HG02870 (cell line): ENCODE results near the gene DMC1.
"Not testable (repeated sequence)": the region's sequence is repeated elsewhere in the genome, so short reads cannot be mapped to it uniquely, and the experiment has no call there.

ENCODE experiments used
- ATAC-seq: cut with Tn5 transposase; IDR thresholded peaks from one replicate; pipeline ENCODE4 v1.9.1; 2021; ENCODE audit warnings: mild to moderate bottlenecking, moderate library complexity; ENCODE audit not compliant: unreplicated experiment

Gene DMC1, protein sequence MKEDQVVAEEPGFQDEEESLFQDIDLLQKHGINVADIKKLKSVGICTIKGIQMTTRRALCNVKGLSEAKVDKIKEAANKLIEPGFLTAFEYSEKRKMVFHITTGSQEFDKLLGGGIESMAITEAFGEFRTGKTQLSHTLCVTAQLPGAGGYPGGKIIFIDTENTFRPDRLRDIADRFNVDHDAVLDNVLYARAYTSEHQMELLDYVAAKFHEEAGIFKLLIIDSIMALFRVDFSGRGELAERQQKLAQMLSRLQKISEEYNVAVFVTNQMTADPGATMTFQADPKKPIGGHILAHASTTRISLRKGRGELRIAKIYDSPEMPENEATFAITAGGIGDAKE

DNA sequence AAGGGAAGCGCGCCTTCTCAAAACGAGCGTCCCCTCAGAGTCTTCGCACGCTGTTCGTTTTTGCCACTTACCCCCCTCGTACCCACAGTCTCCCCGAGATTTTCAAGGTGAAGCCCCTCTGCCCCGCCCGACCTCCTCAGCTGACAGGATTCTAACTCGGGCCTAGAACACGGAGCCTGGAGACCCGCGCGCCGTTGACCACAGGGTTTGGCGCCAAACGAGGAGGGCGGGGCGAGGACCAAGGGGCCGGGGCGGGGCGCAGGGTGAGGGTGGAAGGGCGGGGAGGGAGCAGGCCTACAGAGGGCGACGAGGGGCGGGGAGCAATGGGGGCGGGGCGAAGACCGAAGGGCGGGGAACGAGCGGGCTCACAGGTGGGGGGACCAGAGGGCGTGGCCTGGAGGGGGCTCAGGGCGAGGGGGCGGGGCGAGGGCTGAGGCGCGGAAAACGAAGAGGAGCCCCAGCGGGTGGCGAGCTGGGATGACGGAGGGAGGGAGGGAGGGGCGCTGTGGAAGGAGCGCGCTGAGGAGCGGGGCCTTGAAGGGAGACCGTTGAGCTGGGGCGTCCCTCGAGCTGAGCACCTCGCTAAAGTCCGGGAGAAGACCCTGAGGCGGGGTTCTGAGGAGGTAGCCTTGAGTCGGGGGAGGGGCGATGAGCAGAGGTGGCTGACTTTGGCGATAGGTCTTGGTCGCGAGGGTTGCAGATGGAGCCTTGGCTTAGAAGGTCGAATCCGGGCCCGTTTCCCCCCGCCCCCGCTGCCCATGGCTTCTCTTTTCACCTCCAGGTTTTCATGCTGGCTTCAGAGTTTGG lies at the start of gene DMC1:
Gene DMC1 (minus strand): TSS at position 212 of the 807 bp plus-strand sequence. CDS start 1,927 bp downstream, outside the sequence.
- ATAC-seq: no peak

DNA sequence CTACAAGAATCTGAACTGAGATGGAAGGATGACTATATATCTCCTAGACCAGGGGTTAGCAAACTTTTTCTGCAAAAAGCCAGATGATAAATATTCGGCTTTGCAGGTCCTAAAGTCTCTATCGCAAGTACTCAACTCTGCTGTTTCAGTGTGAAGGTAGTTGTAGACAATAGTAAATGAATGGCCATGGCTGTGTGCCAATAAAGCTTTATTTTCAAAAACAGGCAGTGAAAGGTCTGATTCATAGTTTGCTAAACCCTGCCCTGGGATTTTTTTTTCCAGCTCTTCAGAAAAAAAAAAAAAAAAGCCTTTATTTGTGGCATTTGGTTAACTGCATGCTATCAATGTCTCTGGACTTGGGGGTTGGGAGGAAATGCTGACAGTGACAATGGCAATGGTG lies 48.7 kb upstream of the DMC1 start:
- ATAC-seq: no peak

DNA sequence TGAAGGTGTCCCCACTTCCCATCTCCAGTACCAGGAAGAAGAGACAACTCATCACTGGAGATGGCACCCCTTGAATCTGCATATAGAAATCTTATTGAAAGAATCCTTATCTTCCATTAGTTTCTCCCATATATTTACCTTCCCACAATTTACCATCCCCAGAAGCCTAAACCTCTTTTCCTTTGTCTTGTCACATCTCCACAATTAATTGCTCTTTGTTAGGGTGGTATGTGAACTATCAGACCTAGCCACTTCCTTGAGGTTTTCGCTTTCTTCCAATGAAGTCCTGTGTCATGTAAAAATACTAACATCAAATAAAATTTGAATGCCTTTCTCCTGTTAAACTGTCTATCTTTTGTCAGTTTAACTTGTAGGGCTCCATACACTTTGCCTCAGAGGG lies 48.3 kb upstream of the DMC1 start:
- ATAC-seq: no peak

DNA sequence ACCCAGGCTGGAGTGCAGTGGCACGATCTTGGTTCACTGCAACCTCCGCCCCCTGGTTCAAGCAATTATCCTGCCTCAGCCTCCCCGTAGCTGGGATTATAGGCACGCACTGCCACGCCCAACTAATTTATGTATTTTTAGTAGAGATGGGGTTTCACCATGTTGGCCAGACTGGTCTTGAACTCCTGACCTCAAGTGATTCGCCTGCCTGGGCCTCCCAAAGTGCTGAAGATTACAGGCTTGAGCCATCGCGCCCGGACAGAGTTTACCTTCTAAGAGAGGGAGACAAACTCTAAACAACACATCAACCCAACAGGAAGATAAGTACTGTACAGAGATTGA lies 45.1 kb upstream of the DMC1 start:
- ATAC-seq: not testable (repeated sequence)

DNA sequence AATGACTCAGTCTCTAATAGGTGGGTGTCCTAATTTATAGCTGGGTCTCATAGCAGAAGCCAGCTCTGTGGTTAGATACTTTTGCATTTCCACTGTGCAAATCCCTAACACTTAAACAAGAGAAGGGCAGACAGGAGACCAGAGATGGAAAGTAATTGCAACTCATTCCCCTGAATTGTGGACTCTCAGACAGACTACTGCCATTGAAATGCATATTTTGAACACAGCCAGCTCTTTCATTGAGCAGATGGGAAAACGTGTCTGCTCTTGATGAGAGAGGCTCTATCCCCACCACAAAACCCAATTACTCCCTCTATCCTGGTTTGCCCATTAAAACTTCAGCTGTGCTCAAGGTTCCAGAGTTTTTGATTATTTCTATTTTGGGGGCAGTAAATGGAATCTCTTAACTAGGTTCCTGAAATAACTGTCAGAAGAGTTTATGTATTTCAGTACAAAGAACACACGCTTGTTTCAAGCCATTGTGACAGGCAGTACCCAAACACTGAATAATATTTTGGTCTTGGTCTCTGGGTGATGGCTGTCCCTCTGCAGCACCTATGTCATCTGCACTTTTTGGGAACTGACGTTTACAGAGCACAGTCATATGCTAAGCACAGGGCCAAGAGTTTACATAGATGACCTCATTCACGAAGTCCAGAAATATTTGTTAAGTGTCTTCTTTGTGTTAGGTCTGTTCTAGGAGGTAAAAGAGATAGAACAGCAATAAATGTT lies 44.5 kb upstream of the DMC1 start:
- no peak for ATAC-seq

DNA sequence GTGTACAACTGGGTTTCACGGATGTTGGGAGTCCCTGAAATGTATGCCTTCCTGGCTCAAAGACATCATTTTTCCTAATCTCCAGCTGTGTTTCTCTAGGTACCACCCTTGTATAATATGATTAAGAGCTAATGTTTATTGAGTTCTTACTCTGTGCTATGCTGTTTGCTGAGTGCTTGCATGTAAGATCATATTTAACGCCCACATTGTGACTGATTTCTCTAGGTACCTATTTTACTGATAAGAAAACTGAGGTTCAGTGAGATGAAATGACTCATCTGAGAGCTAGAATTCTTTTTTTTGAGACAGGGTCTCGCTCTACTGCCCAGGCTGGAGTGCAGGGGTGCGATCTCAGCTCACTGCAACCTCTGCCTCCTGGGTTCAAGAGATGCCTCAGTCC lies 43.6 kb upstream of the DMC1 start:
- no peak for ATAC-seq

DNA sequence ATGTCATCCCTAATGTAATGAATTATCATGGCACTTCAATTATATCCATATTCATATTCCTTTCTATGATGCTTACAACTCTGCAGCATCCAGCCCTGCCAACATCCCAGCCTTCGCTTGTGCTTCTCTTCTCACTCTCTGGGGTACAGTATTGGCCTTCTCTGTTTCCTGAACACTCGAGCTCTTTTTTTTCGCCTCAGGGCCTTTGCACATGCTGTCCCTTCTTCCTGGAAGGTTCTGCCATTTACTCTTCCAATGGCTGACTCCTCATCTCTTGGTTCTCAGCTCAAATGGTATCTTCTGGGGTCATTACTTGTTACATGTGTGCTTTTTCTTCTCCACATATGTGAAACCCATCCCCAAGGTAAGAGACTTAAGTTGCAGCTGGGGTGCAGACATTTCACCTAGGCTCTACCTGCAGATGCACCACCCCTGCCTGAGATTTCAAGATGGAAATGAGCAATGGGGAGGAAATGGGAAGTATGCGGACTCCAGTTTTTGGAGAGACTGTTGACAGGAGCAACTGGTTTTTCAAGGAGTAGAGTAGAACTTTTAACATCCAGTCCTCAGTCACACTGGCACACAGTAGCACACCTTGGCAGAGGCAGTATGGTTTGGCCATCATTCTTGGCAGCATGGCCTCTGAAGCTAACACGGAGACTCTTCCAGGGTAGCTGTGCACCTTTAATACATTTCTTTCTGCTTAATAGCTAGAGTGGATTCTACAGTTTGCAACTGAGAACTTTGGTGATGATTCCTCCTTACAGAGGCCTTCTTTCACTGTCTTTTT lies 42.4 kb upstream of the DMC1 start:
- no peak for ATAC-seq

DNA sequence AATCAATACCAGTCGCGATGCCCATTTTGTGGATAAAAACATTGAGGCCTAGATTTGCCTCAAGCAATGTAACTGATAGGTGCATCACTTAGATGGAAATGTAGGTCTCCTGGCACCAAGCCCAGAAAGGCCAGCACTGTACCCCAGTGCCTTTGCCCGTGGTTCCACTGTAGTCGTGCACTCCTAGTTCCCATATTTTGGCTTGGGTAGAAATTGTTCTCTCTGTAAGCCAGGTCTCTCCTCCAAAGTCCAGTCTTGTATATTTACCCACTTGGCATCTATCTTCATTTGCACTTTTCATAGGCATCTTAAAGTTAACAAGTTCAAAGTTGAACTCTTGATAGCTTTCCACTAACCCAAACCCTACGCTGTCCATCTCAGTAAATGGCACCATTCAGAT lies 41.6 kb upstream of the DMC1 start:
- ATAC-seq: no peak

DNA sequence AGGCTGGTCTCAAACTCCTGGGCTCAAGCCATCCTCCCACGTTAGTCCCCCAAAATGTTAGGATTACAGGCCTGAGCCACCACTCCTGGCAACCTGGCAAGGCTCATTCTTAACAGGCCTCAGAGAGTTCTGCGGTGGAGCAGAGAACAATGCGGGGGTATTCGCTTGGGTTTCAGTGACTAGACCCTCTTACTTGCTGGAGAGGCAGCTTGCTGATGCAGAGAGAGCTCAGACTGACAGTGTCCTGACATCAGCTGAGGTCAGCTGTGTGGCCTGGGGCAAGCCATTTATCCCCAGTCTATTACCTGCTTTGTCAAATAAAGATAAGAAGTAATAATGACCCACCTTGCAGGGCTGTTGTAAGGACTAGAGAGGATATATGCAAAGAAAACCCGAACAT lies 40.3 kb upstream of the DMC1 start:
- no peak for ATAC-seq

DNA sequence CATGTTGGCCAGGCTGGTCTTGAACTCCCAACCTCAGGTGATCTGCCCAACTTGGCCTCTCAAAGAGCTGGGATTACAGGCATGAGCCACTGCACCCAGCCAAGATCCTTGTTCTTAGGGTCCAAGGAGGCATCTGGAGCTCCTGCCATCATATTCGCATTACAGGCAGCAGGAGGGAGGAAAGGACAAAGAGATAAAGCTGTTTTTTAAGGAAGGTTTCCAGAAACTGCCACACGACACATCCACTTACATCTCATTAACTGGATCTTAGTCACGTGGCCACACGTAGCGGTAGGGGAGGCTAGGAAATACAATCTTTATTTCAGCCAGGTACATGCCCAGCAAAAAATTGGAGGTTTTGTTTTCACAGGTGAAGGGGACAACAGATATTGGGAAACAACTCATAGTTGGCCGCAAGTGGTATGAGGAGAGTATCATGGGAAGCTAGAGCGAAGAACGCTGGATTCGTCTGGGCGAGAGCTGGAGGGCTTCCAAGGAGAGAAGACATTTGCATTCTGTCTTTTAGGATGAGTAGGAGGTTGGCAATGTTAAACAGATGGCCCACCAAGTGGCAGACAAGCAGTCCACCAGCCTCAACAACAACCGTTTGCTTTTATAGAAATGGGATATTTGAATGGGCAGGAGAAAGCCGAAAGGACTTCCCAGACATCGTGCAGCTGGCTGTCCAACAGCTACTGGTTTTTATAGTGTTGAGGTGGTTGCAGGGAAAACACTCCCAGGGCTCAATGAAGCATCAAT lies 39.2 kb upstream of the DMC1 start:
- ATAC-seq: no peak

DNA sequence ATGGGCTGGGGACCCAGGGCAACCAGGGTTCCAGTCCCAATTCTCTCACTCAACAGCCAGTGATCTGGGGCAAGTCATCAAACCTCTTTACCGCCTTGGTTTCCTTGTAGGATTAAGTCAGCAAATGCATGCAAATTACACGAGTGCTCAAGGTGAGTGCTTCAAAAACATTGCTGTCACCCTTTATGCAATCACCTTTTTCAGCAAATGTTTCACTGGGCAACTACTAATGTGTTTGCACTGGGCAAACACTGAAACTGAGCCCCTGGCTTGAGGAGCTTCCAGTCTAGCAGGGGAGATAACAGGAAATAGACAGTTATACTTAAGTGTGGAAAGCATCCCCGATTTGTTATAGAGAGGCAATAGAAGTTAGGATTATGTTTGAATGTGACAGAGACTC lies 37.7 kb upstream of the DMC1 start:
- ATAC-seq: no peak

DNA sequence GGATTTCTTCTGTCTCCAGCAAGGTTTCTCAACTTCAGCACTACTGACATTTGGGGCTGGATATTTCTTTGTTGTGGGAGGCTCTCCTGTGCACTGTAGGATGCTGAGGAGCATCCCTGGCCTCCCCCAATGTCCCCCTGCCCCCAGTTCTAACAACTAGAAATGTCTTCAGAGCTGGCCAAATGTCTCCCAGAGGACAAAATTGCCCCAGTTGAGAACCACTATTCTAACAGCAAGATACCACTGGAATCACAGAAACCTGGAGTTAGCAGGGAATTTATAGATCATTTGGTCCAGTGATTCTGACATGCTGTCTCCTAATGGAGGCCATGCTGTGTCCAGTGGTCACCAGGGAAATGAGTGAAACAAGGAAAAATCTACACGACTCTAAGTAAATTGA lies 32.2 kb upstream of the DMC1 start:
- ATAC-seq: no peak

DNA sequence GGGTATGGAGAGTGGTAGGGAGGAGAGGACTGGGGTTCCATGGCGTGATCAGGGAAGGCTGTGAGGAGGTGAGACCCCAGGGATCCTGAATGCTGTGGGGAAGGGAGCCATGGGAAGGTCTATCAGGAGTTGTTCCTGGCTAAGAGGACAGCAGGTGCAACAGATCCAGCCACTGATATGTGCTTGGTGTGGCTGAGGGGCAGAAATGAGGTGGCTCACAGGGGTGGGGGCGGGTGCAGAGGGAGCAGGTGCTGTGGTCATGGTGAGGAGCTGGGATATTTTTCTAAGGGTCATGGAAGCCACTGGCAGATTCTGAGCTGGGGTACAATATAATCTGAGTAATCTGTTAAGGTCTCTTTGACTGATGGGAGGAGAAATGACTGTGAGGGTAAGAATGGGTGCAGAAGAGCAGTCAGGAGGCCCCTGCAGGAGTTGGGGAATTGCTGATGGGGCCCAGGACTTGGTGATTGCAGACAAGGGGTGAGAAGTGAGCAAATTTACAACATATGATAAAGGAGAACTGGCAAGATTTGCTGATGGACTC lies 31.3 kb upstream of the DMC1 start:
- ATAC-seq: no peak

DNA sequence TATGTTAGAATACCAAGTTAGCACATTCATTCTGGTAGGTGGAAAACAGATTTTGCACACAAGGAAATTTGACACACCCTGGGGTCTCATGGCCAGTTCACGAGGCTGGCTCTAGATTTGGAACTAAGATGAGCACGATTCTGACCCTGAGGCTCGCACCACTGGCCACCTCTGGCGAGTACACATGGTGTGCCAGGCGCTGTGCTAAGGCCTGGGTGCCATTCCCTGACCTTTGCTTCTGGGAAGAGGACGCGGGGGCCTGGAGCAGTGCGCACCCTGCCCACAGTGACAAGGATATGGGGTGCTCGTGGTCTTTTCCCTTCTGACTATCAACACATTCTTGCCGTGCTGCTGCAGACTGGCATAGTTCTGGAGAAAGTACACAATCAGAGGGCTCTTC lies 29.5 kb upstream of the DMC1 start:
- no peak for ATAC-seq

DNA sequence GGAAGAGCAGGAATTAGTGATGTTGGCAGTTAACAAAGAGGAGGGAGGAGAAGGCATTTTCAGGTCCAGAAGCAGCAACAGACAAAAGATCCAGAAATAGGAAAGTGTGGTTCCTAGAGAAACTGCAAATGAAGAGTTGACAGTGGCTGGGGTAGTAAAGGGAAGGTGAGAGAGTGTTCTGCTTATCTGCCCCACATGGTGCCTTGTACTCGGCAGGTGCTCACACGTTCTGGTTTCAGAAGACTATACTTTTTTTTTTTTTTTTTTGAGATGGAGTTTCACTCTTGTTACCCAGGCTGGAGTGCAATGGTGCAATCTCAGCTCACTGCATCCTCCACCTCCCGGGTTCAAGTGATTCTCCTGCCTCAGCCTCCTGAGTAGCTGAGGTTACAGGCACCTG lies 12.9 kb upstream of the DMC1 start:
- ATAC-seq: not testable (repeated sequence)

DNA sequence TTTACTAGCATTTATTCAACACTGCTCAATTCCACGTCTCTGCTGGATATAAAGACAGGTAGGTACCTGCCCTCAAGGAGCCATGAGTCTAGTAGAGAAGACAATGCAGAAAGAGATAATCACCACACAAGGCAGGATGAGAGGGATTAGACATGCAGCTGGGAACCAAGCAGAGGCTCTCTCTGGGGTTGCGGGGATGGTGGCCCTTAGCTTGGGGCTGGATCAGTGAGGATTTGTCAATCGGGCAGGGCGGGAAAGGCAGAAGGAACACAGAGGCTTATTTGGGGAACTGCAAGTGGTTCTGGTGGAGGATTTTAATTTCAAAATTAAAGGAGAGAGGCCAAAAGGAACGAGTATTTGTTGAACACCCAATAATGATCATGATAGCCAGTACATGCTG lies 8.5 kb upstream of the DMC1 start:
- ATAC-seq: no peak

DNA sequence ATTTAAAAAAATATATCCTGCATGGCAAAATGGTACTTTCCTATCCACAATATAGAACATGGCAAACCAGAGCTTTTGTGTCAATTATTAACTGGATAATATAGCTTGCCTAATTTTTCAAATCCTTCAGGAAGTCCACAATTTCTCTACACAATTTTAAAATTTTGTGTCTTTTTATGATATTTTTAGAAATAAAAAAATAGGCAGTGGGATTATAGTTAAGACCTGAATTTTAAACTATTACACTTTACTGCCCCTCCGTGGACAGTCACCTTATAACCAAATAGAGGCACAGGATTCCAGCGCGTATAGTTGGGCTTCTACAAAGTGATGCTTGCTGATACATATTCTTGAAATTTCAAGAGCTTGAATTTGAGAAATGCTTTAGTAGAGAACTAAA lies 2.1 kb upstream of the DMC1 start:
- no peak for ATAC-seq

DNA sequence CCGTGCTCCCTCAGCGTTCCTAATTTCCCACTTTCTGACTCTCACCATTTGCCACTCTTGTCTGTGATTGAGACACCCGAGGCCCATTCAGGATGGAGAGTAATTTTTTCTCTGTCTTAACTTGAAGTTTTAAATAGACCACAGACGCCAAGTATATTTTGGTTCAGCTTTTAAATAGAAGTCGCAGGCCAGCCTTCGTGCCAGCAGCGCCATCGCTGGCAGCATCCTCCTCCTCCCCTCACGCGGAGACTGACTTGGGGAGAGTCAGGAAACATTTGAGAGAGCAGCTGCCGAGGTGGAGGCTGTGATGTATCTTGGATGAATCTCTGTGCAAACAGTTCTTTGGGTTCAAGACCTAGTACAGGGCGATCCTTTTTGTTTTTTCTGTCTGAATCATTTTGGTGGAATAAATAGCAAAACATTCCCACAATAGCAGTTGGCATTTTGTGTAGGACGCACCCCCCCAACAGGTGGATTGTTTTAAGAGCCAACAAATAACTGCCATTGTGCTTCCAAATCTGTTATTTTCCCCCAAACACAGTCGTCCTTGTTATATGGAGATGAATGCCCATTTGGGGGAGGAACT lies 889 bp upstream of the DMC1 start:
- ATAC-seq: no peak

DNA sequence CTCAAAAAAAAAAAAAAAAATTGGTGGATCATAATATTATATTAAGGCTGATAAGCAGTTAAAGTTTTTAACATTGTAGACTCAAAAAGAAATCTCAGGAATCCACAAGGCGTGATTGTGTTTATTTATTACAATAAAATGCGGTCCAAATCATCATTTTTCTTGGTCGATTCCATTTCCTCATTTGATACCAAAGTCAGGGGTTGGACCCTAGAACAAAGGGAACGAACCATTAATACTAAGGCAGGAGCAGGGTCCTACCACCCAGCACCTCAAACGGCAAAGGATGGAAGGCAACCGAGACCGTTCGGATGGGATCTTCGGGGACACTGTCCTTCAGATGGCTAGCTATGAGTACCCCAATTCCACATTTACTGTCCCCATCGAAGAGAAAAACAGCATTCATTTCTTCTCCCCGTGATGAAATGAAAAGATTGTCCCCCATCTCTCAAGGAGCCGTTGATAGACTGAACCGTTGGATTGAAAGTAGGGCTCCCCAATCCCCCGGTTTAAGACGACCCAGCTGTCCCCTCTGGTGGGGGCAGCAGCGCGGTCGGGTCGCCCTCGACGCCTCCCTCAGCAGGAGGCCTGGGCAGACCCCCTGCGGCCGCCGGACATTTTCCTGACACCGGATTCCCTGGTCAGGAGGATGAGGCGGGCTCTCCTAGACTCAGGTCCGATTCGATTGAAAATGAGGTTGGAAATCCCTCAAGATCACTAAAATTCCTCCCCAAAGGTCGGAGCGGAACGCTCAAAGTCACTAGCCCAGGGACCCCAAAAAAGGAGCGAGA lies 607 bp downstream of the DMC1 start:
- no peak for ATAC-seq
